Chondrocyte (in vitro differentiated cells): ENCODE measurements around the gene FBXO42. TPM values are rescaled to one million over a fixed set of nuclear protein-coding genes. Genes with fewer than 3 reads are reported as not detected.

ENCODE experiments used
- DNase-seq: peaks from one replicate; pipeline ENCODE4 v3.0.0; 2021; ENCODE audit warnings: mixed read lengths, low spot score
- H3K27ac Mint-ChIP-seq: one replicate; pipeline ENCODE4 v1.8.0; 2021; ENCODE audit warnings: mild to moderate bottlenecking, moderate library complexity, mixed read lengths; ENCODE audit not compliant: unreplicated experiment
- H3K27me3 Mint-ChIP-seq: 2 replicates; pipeline ENCODE4 v1.8.0; 2021; ENCODE audit warnings: low read depth, mixed read lengths
- H3K36me3 Mint-ChIP-seq: 2 replicates; pipeline ENCODE4 v1.8.0; 2021; ENCODE audit warnings: low read depth, mixed read lengths
- H3K4me1 Mint-ChIP-seq: 2 replicates; pipeline ENCODE4 v1.8.0; 2021; ENCODE audit warnings: low read depth, mild to moderate bottlenecking, mixed read lengths
- H3K4me3 Mint-ChIP-seq: one replicate; pipeline ENCODE4 v1.8.0; 2021; ENCODE audit warnings: mild to moderate bottlenecking, moderate library complexity, mixed read lengths; ENCODE audit not compliant: unreplicated experiment
- H3K9me3 Mint-ChIP-seq: 2 replicates; pipeline ENCODE4 v1.8.0; 2021; ENCODE audit warnings: low read depth, mixed read lengths
- total RNA-seq: library from RNA; stranded (reverse); gene quantifications from 3 replicates; pipeline ENCODE4 v1.2.1, GENCODE V29; 2021
- TF ChIP-seq, protein P1 (sequence below): fragments of 200-600 bp; sonication (generic); IDR thresholded peaks from 2 replicates; pipeline ENCODE4 v1.5.0; 2021; ENCODE audit warnings: antibody characterized with exemption, mild to moderate bottlenecking, moderate library complexity

Gene FBXO42
- total RNA-seq, 1 donor from 2014 or later, result 20.9 TPM

DNA sequence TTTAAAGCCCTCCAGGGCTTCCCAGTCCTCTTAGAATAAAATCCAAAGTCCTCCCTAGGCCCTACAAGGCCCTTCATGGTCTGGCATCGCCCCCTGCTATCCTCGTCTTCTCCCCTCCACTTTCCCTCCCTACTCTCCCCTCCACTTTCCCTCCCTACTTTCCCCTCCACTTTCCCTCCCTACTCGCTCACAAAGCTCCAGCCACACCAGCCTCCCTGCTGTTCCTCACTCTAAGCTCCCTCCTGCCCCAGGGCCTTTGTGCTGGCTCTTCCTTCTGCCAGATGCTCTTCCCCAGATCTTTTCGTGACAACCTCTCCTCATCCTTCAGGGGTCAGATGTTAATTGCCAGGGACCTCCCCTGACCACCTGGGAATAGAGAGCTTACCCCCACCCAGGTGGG lies 152.6 kb downstream of the FBXO42 start:
- TF ChIP-seq, protein P1, sequence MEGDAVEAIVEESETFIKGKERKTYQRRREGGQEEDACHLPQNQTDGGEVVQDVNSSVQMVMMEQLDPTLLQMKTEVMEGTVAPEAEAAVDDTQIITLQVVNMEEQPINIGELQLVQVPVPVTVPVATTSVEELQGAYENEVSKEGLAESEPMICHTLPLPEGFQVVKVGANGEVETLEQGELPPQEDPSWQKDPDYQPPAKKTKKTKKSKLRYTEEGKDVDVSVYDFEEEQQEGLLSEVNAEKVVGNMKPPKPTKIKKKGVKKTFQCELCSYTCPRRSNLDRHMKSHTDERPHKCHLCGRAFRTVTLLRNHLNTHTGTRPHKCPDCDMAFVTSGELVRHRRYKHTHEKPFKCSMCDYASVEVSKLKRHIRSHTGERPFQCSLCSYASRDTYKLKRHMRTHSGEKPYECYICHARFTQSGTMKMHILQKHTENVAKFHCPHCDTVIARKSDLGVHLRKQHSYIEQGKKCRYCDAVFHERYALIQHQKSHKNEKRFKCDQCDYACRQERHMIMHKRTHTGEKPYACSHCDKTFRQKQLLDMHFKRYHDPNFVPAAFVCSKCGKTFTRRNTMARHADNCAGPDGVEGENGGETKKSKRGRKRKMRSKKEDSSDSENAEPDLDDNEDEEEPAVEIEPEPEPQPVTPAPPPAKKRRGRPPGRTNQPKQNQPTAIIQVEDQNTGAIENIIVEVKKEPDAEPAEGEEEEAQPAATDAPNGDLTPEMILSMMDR, result no peak
- H3K27ac Mint-ChIP-seq, result no peak overlapping the region
- H3K9me3 Mint-ChIP-seq, result no peaks in the 10 kb centered on the region
- no peaks in the 10 kb centered on the region for H3K4me1 Mint-ChIP-seq
- DNase-seq, result no peak
- no peak overlapping the region for H3K4me3 Mint-ChIP-seq
- peaks cover 6% of the 10 kb centered on the region for H3K36me3 Mint-ChIP-seq
- no peaks in the 10 kb centered on the region for H3K27me3 Mint-ChIP-seq

- no peak overlapping the region for H3K27ac Mint-ChIP-seq
- DNase-seq, result no peak
- no peaks in the 10 kb centered on the region for H3K27me3 Mint-ChIP-seq
- no peaks in the 10 kb centered on the region for H3K4me1 Mint-ChIP-seq
- no peak overlapping the region for H3K4me3 Mint-ChIP-seq
- no peaks in the 10 kb centered on the region for H3K9me3 Mint-ChIP-seq
- peaks cover 5% of the 10 kb centered on the region for H3K36me3 Mint-ChIP-seq
- TF ChIP-seq, protein P1, result no peak
These were observed 153.2 kb downstream of the FBXO42 start for GRCh38 chr1:16199157-16199501.

- TF ChIP-seq, protein P1, result no peak
- no peak for DNase-seq
- Mint-ChIP-seq H3K4me1 (no peaks in the 10 kb centered on the region), H3K27me3 (no peaks in the 10 kb centered on the region), H3K36me3 (peaks cover 4% of the 10 kb centered on the region), H3K4me3 (no peak overlapping the region), H3K9me3 (no peaks in the 10 kb centered on the region), H3K27ac (no peak overlapping the region)
These were observed 153.7 kb downstream of the FBXO42 start for GRCh38 chr1:16198444-16199156.

DNA sequence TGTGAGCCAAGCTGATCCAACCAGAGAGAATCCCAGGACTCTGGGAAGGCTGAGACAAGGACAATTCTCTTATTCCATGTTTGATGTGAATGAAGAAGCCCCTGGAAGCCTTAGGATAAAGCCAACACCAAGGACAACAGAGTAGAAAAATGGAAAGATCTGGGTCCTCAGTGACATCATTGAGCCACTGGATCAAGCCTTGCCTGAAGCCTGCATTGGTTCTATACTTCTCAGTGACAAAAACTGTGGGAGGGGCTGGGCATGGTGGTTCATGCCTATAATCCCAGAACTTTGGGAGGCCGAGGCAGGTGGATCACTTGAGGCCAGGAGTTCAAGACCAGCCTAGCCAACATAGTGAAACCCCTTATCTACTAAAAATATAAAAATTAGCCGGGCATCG lies 155.4 kb downstream of the FBXO42 start:
- H3K4me3 Mint-ChIP-seq, result no peak overlapping the region
- peaks cover 4% of the 10 kb centered on the region for H3K4me1 Mint-ChIP-seq
- no peak overlapping the region for H3K27ac Mint-ChIP-seq
- no peaks in the 10 kb centered on the region for H3K9me3 Mint-ChIP-seq
- H3K36me3 Mint-ChIP-seq, result peaks cover 2% of the 10 kb centered on the region
- TF ChIP-seq, protein P1, result no peak
- no peak for DNase-seq
- H3K27me3 Mint-ChIP-seq, result no peaks in the 10 kb centered on the region

Other genes with a start within 250 kb of the FBXO42 start
- gene EPHA2, start 196.4 kb downstream of the FBXO42 start, total RNA-seq, result 38.5 to 47.4 TPM (median 40.0 TPM) in 3 replicates
- gene ARHGEF19, start 139.8 kb downstream of the FBXO42 start, total RNA-seq, result 14.4 to 17.7 TPM (median 16.1 TPM) in 3 replicates
- gene CPLANE2, start 115.3 kb downstream of the FBXO42 start, total RNA-seq, result 8.5 to 12.3 TPM (median 12.0 TPM) in 3 replicates
- 113 to 117 TPM (median 113 TPM) in 3 replicates for gene SZRD1, start 14.8 kb upstream of the FBXO42 start, total RNA-seq
- not detected in 3 replicates for gene SPATA21, start 84.9 kb upstream of the FBXO42 start, total RNA-seq
- 49.1 to 53.4 TPM (median 51.7 TPM) in 3 replicates for gene NECAP2, start 88.2 kb upstream of the FBXO42 start, total RNA-seq
- 1,438 to 1,620 TPM (median 1,579 TPM) in 3 replicates for gene RNU1-1, start 161.8 kb upstream of the FBXO42 start, total RNA-seq